GM18867 (cell line): ENCODE results near the gene EPGN.

ENCODE experiments used
- ATAC-seq: cut with Tn5 transposase; IDR thresholded peaks from one replicate; pipeline ENCODE4 v1.9.1; 2021; ENCODE audit warnings: mild to moderate bottlenecking, moderate library complexity; ENCODE audit not compliant: unreplicated experiment

The EPGN gene, protein sequence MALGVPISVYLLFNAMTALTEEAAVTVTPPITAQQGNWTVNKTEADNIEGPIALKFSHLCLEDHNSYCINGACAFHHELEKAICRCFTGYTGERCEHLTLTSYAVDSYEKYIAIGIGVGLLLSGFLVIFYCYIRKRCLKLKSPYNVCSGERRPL

DNA sequence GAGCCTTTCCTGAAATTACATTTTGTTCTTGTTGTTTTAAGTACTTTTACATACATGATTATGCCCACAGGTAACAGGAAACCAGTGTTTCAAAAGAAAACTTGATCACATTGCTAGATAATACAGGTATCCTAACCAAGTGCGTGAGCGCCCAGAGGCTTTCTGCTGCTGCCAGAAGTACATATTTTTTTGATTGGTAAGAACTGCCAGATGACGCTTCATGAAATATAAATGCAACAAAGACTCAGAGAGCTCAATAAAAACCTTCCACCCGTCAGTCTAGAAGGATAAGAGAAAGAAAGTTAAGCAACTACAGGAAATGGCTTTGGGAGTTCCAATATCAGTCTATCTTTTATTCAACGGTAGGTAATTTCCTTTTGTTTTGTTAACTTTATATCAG lies at the start of gene EPGN:
TSS of gene EPGN (plus strand) at position 256 of the 400 bp plus-strand sequence. CDS start at position 320, 64 bp downstream.
- ATAC-seq: no peak

DNA sequence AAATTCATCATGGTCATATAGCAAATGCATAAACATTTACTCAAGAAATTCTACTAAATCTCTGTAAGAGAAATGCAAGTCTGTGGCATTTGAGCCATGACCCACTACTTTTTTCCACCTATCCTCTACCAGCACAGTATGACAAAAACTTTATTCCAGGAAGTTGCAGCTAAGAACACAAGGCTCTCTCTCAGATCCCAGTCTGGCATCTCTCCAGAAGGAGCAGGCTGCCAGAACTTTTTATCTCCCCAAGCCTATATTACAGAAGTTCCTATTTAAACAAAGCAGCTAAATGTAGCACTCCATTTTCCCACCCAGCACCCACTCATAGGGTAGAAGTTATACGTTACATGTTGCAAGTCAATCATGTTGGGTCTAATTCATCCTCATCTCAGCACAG lies 49.3 kb upstream of the EPGN start:
- no peak for ATAC-seq

DNA sequence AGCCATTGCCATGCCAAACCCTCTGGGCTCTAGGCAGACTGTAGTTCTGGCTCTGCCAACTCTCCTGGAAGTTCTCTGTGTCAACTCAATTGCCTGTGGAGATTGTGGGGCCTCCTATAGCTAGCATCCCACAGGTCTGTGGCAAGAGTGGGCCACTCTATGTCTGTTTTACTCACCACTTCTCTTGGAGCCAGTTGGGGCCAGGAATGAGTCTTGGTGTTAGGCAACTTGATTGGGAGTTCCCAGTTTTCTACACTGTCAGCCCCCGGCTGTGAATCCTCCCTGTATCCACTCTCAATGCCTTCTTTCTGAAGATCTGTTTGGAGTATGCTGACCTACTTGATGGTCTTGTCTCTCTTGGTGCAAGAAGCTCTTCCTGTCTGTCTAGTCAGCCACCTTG lies 48.2 kb upstream of the EPGN start:
- no peak for ATAC-seq

DNA sequence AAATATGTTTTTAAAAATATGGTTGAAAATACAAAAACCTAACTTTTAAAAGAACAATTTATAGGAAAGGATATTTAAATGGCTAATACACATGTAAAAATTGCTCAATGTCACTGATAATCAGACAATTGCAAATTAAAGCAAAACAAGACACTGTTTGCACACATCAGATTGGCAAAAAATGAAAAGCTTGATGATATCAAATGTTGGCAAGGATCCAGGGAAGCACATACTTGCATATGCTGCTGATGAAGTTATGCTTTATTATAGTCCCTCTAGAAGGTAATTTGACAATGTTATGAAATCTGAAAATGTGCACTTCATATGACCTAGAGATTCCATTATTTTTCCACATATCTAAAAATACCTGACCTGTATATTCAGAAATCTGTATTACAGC lies 45.7 kb upstream of the EPGN start:
- ATAC-seq: no peak

DNA sequence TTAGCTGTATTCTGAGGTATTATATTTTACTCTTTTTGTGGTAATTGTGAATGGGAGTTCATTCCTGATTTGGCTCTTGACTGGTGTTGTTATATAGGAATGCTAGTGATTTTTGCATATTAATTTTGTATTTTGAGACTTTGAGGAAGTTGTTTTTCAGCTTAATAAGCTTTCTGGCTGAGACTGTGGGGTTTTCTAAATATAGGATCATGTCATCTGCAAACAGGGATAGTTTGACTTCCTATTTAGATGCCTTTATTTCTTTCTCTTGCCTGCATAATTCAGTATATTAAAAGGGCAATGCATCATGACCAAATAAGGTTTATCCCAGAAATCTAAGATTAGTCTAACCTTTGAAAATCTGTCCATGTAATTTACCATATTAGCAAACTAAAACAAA lies 44.7 kb upstream of the EPGN start:
- ATAC-seq: no peak

DNA sequence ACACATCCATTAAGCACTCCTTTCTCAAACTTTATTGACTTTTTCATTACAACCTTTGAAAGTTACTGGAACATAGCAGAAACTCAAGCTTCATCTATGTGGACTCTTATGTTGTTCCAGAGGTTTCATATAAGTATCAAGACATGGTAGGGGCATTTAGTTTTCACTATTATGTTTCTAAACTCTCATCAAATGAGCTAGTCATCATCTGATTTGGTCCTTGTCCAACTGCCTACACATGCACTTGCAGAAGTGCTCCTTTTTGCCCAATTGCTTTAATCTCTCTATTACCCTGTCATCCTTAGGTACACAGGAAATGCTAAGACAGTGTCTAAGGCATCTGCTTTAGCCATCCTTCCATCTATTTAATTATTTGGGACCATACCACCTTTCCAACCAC lies 42.2 kb upstream of the EPGN start:
- ATAC-seq: no peak

DNA sequence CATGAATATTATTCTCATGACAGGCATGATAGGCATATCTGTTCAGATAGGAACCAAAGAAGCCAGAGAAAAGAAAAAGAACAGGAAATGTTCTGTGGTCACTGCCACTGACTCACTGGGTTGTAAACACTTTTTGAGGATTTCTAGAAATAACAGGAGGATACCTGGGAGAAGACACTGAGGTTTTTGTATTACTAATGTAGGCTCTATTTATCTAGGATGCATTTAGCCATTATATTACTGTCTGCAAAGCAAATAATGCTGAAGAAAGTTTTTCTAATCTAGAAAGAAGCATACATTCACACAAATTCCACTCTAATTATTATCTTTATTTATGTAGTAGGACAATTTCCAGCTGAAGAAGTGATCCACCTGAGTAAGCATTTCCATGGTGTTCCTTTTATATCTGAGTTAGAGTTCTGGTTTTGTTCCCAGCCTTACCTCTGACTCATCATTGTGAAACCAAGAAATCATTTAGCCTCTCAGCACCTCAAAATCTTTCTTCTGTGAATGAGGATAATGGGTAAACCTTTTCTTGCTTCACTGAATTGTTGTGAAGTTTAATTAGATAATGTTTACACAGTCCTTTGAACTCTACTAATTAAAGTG lies 40.2 kb upstream of the EPGN start:
- no peak for ATAC-seq

DNA sequence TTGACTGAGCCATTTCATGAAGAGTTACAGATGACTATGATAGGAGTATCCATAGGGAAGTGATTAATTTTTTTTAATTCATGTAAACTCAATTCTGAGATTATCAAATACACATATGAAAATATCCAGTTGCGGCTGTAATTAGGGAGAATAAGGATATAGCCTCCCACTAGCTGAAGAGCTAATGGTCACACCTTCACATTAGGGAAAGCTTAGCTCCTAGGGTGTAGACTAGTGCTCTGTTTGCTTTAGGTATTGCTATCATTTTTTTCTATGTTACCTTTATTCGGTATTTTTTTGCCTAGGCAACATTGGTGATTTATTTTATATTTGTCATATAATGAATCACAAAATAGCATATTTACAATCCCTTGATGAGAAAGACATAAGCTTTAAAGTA lies 39.6 kb upstream of the EPGN start:
- ATAC-seq: no peak

DNA sequence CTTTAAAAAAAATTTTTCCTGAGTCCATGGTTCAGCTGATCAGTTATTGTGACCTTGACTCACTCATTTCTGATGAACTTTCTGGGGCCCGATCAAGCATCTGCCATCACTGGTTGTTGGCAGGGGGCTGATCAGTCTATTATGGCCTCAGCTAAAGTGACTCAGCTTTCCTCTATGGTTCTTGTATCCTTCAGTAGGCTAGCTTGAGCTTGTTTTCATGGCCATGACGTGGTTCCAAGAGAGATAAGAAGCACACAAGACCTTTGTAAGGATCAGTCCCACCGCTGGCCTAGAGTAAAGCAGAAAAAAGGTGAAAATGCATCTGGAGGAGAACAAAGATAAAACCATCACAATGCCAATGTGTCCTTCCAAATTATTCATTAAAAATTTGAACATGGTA lies 29.8 kb upstream of the EPGN start:
- ATAC-seq: no peak

DNA sequence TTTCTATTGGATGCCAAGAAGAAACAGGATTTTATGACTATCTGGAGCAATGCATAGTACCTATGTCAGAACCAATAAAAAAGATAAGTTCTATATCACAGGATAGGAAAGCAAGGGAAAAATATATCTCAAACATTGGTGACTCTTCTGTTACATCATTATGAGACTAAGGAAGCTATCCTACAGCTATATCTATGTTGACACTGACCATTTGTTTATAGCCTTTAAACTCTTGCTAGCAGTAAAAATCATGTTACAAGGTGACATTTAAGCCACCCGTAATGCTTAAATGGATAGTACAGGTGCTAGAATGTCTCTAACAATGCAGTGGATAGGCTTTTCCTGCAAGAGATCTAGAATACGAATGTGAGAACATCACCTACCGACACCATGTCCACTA lies 28.6 kb upstream of the EPGN start:
- no peak for ATAC-seq

DNA sequence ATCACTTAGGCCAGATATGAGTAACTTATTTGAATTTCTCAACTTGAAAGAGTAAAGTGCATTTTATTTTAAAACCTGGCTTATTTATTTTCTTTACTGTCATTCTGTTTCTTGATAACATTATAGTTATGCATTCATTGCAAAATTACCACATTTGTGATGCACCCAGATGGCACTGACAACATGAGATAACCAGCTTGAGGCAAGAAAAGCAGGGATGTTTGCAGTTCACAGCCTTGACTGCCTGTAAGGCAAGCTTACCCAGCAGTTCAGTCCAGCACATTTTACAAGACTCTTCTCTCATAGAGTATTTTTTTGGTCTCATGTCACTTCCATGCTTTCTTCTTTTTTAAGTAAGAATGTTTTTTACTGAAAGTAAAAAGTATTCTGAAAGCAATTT lies 25.3 kb upstream of the EPGN start:
- ATAC-seq: no peak

DNA sequence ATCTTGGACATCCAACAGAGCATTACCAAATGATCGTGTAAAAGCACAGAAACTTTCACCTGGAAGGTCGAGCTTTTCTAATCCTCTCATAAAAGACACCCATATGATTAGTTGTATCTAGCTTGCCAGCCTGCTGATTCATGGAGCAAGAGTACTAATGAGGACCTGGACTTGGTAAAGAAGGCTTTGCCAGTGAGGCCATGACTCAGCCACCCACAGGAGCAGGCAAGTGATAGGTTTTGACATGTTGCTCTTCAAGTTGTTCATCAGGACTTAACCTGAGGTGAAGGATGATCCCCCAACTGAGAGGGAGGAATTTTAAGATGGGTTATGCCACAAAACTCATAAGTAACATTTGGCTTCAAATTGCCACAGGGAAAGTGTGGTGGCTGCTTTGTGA lies 24.7 kb upstream of the EPGN start:
- ATAC-seq: no peak

DNA sequence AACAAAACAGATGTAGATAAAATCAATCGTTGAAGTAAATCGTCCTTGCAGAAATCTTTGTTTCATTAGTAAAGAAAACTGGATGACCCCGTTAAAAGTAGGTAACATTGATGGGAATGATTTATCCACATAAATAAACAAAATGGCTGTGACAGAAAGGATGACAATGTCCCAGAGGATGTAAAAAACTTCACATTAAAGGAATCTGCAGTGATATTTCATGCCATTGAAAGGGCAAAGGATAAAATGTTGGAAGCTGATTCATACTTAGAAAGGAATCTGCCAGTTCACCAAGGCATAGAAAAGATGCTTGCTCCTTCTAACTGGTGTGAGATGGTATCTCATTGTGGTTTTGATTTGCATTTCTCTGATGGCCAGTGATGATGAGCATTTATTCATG lies 24.2 kb upstream of the EPGN start:
- ATAC-seq: no peak

DNA sequence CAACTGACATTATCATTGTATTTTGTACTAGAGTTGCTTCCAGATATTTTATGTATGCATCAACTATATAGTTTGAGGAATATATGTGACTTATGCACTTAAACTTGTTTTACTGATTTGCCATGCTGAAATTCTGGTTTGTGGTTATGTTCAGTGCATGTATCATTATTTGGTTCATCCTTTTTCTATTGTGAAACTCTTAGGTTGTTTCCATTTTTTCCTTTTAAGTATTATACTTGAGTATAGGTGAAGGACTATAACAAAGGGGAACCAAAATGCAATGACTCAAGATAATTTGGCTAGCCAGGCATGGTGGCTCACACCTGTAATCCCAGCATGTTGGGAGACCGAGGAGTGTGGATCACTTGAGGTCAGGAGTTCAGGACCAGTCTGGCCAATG lies 21.1 kb upstream of the EPGN start:
- no peak for ATAC-seq

DNA sequence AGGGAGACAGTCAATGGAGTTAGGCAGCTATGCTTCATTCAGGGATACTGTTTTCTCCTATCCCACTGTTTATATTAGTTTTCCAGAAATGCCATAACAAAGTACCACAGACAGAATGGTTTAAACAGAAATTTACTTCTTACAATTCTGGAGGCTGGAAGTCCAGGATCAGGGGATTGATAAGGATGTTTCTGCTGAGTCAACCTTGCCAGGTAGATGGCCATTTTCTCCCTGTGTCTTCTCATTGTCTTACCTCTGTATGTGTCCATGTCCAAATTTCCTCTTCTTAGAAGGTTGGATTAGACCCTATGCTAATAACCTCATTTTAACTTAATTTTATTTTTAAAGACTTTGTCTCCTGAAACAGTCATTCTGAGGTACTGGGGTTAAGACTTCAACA lies 20.5 kb upstream of the EPGN start:
- ATAC-seq: no peak

DNA sequence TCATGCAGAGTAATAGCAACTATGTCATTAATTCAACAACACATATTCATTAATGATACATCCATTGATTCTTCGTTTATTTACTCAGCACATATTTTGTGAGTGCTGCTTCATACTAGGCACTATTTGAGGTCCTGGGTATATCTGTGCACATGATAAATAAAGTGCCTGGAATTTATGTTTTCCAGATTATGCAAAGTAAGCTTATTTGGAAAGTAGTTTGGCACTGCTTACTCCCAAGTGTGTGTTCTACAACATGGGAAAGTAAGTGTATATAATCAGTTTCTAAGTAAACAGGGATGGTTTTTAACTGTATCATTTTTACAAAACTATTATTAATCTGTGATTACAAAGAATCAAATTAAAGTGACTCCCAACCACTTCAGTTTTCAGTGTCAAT lies 16.8 kb upstream of the EPGN start:
- no peak for ATAC-seq

DNA sequence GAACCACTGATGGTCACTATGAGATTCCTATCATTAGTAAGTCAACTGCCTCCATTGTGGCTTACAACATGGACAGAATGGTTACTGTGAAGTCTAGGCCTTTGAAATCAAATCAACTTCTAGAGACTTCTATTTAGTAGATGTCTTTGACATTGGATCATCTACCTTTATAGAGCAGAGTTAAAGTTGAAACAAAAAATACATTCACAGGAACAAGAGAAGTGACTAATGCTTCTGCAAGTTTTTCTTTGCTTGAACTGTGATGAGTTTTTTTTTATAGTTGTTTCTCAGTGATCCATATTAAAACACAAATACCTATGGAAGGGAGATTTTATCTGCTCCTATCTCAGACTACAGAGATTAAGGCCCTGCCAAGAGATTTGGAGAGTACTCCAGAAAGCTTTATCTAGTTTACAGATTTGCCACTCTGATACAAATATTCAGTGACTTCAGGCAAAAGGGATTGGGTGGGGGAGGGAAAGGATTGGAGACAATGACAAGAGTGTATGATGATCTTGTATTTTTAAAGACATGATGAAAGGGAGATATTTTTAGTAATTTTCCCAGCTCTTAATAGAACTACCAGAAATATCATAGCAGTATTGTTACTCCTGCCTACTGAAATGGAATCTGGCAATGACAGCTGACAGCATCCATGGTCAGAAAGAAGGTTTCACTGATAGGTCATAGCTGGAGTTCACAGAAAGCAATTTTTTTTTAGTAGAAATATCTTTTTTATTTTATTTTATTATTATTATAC lies 16.0 kb upstream of the EPGN start:
- ATAC-seq: no peak

DNA sequence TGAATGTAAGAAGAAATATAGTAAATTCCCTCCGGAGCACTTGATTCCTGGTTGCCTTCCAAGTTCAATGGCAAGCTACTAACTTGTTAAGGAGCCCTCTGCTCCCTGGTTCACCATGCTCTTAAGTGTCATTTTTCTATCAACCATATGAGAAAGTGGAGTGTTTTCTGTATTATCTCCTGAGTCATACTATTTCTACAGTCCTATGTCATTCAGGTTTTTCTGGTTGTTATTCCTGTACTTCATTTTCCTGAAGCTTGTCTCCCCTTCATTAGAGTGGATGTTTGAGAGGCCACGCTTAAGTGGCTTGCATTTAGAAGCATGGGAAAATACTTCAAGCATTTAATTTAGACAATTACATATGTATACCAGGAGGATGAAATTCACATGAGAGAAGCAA lies 14.7 kb upstream of the EPGN start:
- no peak for ATAC-seq

DNA sequence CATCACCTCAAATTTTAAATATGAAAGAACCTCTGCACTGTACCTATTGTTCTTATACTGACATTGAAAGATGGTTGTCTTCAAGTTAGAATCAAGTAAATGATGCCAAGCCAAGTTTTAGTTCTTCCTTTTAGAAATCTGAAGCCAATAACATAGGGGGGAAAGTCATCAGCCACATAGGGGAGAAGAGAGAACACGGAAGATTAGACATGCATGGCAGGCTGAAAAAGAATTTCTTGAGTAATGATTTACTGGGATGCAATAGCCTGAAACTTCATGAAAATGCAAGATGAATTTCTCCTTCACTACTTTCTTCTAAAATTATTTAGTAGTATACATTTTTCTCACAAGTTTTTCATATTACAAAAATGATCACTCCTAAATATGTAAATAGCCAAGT lies 13.6 kb upstream of the EPGN start:
- no peak for ATAC-seq

DNA sequence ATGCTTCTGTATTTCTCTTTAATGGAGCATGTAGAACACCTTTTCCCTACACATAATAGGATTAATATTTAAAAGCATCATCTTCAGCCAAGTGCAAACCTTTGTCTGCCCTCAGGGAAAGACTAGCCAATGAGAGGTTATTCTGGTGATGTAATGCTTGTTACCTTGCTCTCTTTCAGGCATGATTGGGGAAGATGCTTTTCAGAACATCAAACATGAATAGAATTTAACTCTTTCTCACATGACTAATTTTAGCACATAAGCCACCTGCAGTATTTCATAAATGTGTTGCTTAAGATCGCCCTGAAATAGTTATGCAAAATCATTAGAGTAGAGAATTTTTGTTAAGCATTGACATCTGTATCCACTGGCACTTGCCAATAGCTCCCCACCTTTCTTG lies 10.7 kb upstream of the EPGN start:
- ATAC-seq: peak; percentile 80

DNA sequence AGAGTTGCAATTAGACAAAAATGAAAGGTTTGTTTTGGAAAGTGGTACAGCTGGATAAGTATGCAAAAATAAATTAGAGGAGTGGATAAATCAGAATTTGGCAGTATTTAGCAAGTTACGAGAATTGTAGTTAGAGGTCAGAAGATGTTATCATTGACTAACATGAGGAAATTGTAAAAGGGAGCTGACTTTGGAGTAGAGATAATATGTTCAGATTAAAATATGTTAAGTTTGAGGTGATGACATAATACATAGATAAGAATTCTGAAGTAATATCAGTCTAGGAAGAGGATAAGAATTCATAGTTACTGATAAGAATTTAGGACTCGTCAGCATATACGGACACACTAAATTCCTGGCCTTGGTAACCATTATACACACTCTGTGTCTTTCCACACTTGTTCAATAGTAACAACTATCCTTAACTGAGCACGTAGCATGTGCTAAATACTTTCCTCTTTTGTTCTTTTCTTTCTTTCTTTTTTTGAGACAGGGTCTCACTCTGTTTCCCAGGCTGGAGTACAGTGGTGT lies 4.1 kb upstream of the EPGN start:
- ATAC-seq: no peak

DNA sequence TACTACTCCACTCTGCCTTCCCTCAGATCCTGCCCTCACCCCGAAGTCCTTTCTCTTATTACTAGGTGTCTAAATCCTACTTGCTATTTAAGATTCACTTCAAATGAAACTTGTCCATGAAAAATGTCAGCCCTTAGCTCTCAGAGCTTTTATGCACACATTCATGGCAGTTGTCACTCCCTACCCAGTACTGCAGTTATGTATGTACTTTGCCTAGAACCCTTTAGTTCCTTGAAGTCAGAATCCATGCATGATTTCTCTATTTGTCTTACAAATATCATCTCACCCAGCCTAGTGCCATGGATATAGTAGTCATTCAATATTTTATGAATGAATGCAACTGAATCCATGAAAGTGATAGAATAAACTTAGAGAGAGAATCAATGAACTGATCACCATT lies 3.3 kb upstream of the EPGN start:
- ATAC-seq: no peak
